DND-41 (cell line): ENCODE measurements around the gene MMP25.

Experiments used
- ATAC-seq: fragments of 200-7000 bp; cut with Tn5 transposase; 3 replicates; pipeline ENCODE4 v1.9.1; 2021; ENCODE audit warnings: low read depth; ENCODE audit not compliant: insufficient read depth
- DNase-seq: peaks from one replicate; pipeline ENCODE4 v3.0.0-alpha.2; 2020
- H2AFZ ChIP-seq: 2 replicates; pipeline ENCODE4 v1.6.0; 2012; ENCODE audit warnings: low read depth, low read length
- H3K27ac ChIP-seq: 2 replicates; pipeline ENCODE4 v1.5.1; 2012; ENCODE audit warnings: low read length, inconsistent platforms
- H3K27me3 ChIP-seq: fragments of 200-600 bp; sonication (generic); 2 replicates; pipeline ENCODE4 v1.6.0; 2012; ENCODE audit warnings: low read length, mild to moderate bottlenecking, inconsistent platforms; ENCODE audit not compliant: insufficient read depth, poor library complexity
- H3K36me3 ChIP-seq: 2 replicates; pipeline ENCODE4 v1.5.1; 2012; ENCODE audit warnings: low read length, inconsistent platforms; ENCODE audit not compliant: insufficient read depth
- H3K4me1 ChIP-seq: 2 replicates; pipeline ENCODE4 v1.5.1; 2012; ENCODE audit warnings: mild to moderate bottlenecking, low read length; ENCODE audit not compliant: insufficient read depth
- H3K4me2 ChIP-seq: 2 replicates; pipeline ENCODE4 v1.6.0; 2012; ENCODE audit warnings: mild to moderate bottlenecking, moderate library complexity, low read length, inconsistent platforms; ENCODE audit not compliant: insufficient read depth
- H3K4me3 ChIP-seq, 2 experiments: fragments of 200-600 bp in 1 of 2; shearing (Covaris generic) in 1 of 2; 2 replicates each; pipeline ENCODE4 v1.5.1; 2012 to 2016; ENCODE audit warnings: inconsistent platforms in 2 of 2, low read length in 2 of 2, mild to moderate bottlenecking in 2 of 2, low read depth in 1 of 2, moderate library complexity in 1 of 2
- H3K79me2 ChIP-seq: 2 replicates; pipeline ENCODE4 v1.6.0; 2012; ENCODE audit warnings: low read length, inconsistent platforms; ENCODE audit not compliant: insufficient read depth
- H3K9ac ChIP-seq: 2 replicates; pipeline ENCODE4 v1.6.0; 2012; ENCODE audit warnings: low read depth, mild to moderate bottlenecking, inconsistent platforms, low read length, moderate library complexity
- H3K9me3 ChIP-seq: 2 replicates; pipeline ENCODE4 v1.5.1; 2012; ENCODE audit warnings: low read length, moderate library complexity, mild to moderate bottlenecking, inconsistent platforms; ENCODE audit not compliant: insufficient read depth, severe bottlenecking
- H4K20me1 ChIP-seq: 2 replicates; pipeline ENCODE4 v1.6.0; 2012; ENCODE audit warnings: low read length; ENCODE audit not compliant: insufficient read depth
- EZH2 ChIP-seq: IDR thresholded peaks from 3 replicates; pipeline ENCODE4 v1.6.1; 2012; ENCODE audit warnings: borderline replicate concordance, low read depth, mild to moderate bottlenecking, moderate library complexity, low read length, inconsistent platforms; ENCODE audit not compliant: severe bottlenecking
- TF ChIP-seq, protein P1 (sequence below): IDR thresholded peaks from 2 replicates; pipeline ENCODE4 v1.5.1; 2012; ENCODE audit warnings: borderline replicate concordance, low read length, moderate library complexity, mild to moderate bottlenecking; ENCODE audit not compliant: poor library complexity, severe bottlenecking; ENCODE audit errors: extremely low read depth

MMP25 gene

DNA sequence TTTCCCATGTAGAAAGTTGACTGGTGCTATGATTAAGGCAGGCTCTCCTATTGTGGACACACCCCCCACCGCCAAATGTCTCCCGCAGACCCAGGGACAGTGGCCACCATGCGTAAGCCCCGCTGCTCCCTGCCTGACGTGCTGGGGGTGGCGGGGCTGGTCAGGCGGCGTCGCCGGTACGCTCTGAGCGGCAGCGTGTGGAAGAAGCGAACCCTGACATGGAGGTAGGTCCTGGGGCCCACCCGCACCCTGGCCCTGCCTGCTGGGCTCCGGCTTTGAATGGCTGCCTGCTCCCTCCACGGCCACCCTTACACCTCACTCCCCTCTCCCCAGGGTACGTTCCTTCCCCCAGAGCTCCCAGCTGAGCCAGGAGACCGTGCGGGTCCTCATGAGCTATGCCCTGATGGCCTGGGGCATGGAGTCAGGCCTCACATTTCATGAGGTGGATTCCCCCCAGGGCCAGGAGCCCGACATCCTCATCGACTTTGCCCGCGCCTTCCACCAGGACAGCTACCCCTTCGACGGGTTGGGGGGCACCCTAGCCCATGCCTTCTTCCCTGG lies 3.6 kb downstream of the MMP25 start:
- H3K4me1 ChIP-seq = peaks cover 18% of the 10 kb centered on the region
- no peak overlapping the region for H3K27ac ChIP-seq
- H3K4me2 ChIP-seq = no peak overlapping the region
- ATAC-seq (no peak), DNase-seq (no peak)
- H2AFZ ChIP-seq = no peak overlapping the region
- peaks cover 14% of the 10 kb centered on the region for H3K36me3 ChIP-seq
- no peak overlapping the region for H3K9ac ChIP-seq
- no peak overlapping the region for H3K4me3 ChIP-seq
- no peaks in the 10 kb centered on the region for H3K79me2 ChIP-seq
- H3K27me3 ChIP-seq = peaks cover 12% of the 10 kb centered on the region
- peaks cover 6% of the 10 kb centered on the region for H4K20me1 ChIP-seq
- TF ChIP-seq EZH2 = no peak
- TF ChIP-seq, protein P1, sequence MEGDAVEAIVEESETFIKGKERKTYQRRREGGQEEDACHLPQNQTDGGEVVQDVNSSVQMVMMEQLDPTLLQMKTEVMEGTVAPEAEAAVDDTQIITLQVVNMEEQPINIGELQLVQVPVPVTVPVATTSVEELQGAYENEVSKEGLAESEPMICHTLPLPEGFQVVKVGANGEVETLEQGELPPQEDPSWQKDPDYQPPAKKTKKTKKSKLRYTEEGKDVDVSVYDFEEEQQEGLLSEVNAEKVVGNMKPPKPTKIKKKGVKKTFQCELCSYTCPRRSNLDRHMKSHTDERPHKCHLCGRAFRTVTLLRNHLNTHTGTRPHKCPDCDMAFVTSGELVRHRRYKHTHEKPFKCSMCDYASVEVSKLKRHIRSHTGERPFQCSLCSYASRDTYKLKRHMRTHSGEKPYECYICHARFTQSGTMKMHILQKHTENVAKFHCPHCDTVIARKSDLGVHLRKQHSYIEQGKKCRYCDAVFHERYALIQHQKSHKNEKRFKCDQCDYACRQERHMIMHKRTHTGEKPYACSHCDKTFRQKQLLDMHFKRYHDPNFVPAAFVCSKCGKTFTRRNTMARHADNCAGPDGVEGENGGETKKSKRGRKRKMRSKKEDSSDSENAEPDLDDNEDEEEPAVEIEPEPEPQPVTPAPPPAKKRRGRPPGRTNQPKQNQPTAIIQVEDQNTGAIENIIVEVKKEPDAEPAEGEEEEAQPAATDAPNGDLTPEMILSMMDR = no peak
- H3K9me3 ChIP-seq = no peaks in the 10 kb centered on the region

DNA sequence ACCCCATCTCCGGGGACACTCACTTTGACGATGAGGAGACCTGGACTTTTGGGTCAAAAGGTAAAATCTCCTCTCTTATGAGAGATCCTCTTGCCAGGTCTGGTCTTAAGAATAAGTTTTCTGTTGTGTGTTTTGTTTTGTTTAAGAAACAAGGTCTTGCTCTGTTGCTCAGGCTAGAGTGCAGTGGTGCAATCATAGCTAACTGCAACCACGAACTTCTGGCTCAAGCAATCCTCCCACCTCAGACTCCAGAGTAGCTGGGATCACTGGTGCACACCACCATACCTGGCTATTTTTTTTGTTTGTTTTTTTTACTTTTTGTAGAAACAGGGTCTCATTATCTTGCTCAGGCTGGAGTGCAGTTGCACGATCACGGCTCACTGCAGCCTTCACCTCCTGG lies 4.1 kb downstream of the MMP25 start:
- H3K9ac ChIP-seq = no peak overlapping the region
- no peak for TF ChIP-seq EZH2
- TF ChIP-seq, protein P1 = no peak
- peaks cover 15% of the 10 kb centered on the region for H3K4me1 ChIP-seq
- DNase-seq (no peak), ATAC-seq (no peak)
- H3K27me3 ChIP-seq = peaks cover 8% of the 10 kb centered on the region
- H3K9me3 ChIP-seq = no peaks in the 10 kb centered on the region
- H2AFZ ChIP-seq = no peak overlapping the region
- peaks cover 19% of the 10 kb centered on the region for H3K36me3 ChIP-seq
- no peak overlapping the region for H3K27ac ChIP-seq
- no peaks in the 10 kb centered on the region for H3K79me2 ChIP-seq
- no peak overlapping the region for H3K4me2 ChIP-seq
- H3K4me3 ChIP-seq = no peak overlapping the region
- H4K20me1 ChIP-seq = peaks cover 4% of the 10 kb centered on the region; the same call in 1 of the 2 replicates

GRCh38 chr16:3051009-3051408 lies 4.6 kb downstream of the MMP25 start:
- ATAC-seq (no peak), DNase-seq (no peak)
- no peaks in the 10 kb centered on the region for H3K9me3 ChIP-seq
- H4K20me1 ChIP-seq = peaks cover 4% of the 10 kb centered on the region; the same call in 1 of the 2 replicates
- peaks cover 3% of the 10 kb centered on the region for H3K27me3 ChIP-seq
- no peak overlapping the region for H3K27ac ChIP-seq
- H3K4me3 ChIP-seq = no peak overlapping the region
- no peak overlapping the region for H3K9ac ChIP-seq
- H2AFZ ChIP-seq = no peak overlapping the region
- H3K4me2 ChIP-seq = no peak overlapping the region
- peaks cover 20% of the 10 kb centered on the region for H3K36me3 ChIP-seq
- peaks cover 10% of the 10 kb centered on the region for H3K4me1 ChIP-seq
- TF ChIP-seq, protein P1 = no peak
- no peak for TF ChIP-seq EZH2
- no peaks in the 10 kb centered on the region for H3K79me2 ChIP-seq
